Measurements from ENCODE around the gene FADS2.

GRCh38 chr11:61907871-61908729 lies 80.0 kb downstream of the FADS2 start:
- TF ChIP-seq EZH2 (IDR thresholded peaks at IDR 0.05; ENCODE audit: low read depth, unreplicated experiment) (no peak), CTCF (conservative IDR thresholded peaks at IDR 0.05; ENCODE audit: low read depth in 2 of 2) (no peak), REST (IDR thresholded peaks at IDR 0.05; ENCODE audit: unreplicated experiment) (no peak), EZH2phosphoT487 (IDR thresholded peaks at IDR 0.05; ENCODE audit: unreplicated experiment) (no peak)
